SJCRH30 (cell line): ENCODE data around the gene LAMA3. TPM values are rescaled to one million over a fixed set of nuclear protein-coding genes. Genes with fewer than 3 reads are reported as not detected.
A peak's percentile ranks its signal among the peaks of the same experiment; 100 is the strongest.

ENCODE experiments used
- DNase-seq, 2 experiments: peaks; one replicate each; pipeline ENCODE4 v3.0.0-alpha.2; 2015 to 2020
- H3K27ac ChIP-seq: fragments of 250-450 bp; sonication (Bioruptor Pico); 2 replicates; pipeline ENCODE4 v1.5.1; 2020; ENCODE audit warnings: mild to moderate bottlenecking, moderate library complexity
- H3K27me3 ChIP-seq: fragments of 250-450 bp; sonication (Bioruptor Pico); 2 replicates; pipeline ENCODE4 v1.5.1; 2020; ENCODE audit warnings: mild to moderate bottlenecking, moderate library complexity
- H3K36me3 ChIP-seq: fragments of 250-450 bp; sonication (Bioruptor Pico); 2 replicates; pipeline ENCODE4 v1.5.1; 2020; ENCODE audit warnings: mild to moderate bottlenecking, moderate library complexity
- H3K4me1 ChIP-seq: fragments of 250-450 bp; sonication (Bioruptor Pico); 2 replicates; pipeline ENCODE4 v1.5.1; 2020; ENCODE audit warnings: mild to moderate bottlenecking, moderate library complexity
- H3K4me3 ChIP-seq: fragments of 250-450 bp; sonication (Bioruptor Pico); 2 replicates; pipeline ENCODE4 v1.5.1; 2020; ENCODE audit warnings: mild to moderate bottlenecking, moderate library complexity
- H3K9me3 ChIP-seq: fragments of 250-450 bp; sonication (Bioruptor Pico); replicated peaks from 2 replicates; pipeline ENCODE4 v1.5.1; 2020; ENCODE audit warnings: mild to moderate bottlenecking, moderate library complexity
- total RNA-seq: library from RNA; depleted of rRNA; stranded (reverse); fragments of >200 nt; shearing (Covaris generic); gene quantifications from 2 replicates; pipeline ENCODE4 v1.2.3, GENCODE V29; 2014

LAMA3 gene
- total RNA-seq, 1 experiment from 2014 or later = 0.04 TPM

DNA sequence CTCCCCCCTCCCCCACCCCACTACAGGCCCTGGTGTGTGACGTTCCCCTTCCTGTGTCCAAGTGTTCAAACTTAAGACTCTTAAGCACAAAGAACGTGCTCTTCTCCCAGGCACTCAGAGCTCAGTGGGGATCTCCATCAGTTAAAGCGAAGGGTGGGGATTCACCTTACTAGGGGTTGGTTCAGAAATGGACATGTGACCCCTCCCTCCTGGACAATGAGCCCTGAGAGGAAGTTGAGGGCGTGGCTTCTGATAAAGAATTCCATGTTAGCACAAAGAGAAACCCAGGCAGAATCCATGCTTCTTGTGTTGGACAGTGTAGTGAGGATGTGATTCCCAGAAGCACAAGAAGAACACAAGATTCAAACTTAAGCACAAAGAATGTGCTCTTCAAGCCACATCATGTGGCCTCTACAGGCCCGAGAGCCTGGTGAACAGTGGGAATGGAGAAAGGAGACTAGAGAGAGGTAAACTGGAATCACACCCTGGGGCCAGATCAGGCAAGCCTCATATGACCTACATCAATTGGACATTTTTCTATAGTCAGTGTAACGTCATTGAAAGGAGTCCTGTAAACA, 247.2 kb downstream of the LAMA3 start:
- H3K36me3 ChIP-seq = no peaks in the 10 kb centered on the region
- no peaks in the 10 kb centered on the region for H3K4me1 ChIP-seq
- no peaks in the 10 kb centered on the region for H3K27me3 ChIP-seq
- no peak overlapping the region for H3K27ac ChIP-seq
- H3K4me3 ChIP-seq = no peak overlapping the region
- no peaks in the 10 kb centered on the region for H3K9me3 ChIP-seq
- peak in 1 of 2 experiments; percentile 5 for DNase-seq

DNA sequence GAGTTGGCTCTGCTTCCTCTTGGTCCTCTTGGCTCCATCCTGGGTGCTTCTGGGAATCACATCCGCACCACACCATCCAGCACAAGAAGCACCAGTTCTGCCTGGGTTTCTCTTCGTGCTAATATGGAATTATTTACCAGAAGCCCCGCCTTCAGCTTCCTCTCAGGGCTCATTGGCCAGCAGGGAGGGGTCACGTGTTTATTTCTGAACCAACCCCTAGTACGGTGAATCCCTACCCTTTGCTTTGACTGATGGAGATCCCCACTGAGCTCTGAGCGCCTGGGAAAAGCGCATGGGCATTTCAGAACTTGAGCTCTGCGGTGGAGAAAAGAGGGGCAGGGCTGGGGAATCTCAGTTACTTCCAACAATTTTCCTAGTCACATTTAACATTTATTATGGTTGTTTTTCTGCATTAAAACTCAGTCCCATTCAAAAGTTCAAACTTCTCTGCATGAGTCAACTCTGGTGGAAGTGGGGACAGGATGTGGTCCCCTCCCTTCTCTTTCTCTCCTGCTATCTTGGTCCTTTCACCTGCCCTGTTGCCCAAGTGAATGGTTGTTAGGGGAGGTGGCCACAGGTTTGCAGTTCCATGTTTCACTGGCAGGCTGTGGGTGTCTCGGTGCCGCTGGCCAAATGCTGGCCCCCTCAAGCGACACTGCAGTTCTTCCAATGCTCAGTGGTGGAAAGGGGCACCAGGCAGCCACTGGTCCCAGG, 248.9 kb downstream of the LAMA3 start:
- no peaks in the 10 kb centered on the region for H3K4me1 ChIP-seq
- H3K27ac ChIP-seq = no peak overlapping the region
- no peaks in the 10 kb centered on the region for H3K27me3 ChIP-seq
- no peak for DNase-seq
- H3K36me3 ChIP-seq = no peaks in the 10 kb centered on the region
- no peaks in the 10 kb centered on the region for H3K9me3 ChIP-seq
- no peak overlapping the region for H3K4me3 ChIP-seq

DNA sequence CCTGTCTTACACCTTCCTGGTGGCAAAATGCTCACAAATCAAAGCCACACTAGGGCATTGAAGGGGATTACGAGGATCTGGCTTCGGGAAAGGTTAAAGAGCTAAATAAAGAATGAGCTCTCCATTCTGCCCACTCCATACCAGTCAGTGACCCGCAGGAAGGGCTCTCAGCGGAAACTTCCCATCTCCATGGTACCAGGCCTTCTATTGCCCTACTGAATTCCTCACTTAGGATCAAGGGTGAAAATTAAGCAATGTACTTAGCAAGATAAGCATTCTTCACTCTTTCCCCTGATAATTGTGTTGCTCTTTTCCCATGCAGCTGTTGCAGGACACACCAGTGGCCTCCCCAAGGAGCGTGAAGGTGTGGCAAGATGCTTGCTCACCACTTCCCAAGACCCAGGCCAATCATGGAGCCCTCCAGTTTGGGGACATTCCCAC, 249.7 kb downstream of the LAMA3 start:
- H3K36me3 ChIP-seq = no peaks in the 10 kb centered on the region
- no peaks in the 10 kb centered on the region for H3K9me3 ChIP-seq
- no peak for DNase-seq
- no peaks in the 10 kb centered on the region for H3K27me3 ChIP-seq
- no peak overlapping the region for H3K4me3 ChIP-seq
- H3K27ac ChIP-seq = no peak overlapping the region
- H3K4me1 ChIP-seq = no peaks in the 10 kb centered on the region

DNA sequence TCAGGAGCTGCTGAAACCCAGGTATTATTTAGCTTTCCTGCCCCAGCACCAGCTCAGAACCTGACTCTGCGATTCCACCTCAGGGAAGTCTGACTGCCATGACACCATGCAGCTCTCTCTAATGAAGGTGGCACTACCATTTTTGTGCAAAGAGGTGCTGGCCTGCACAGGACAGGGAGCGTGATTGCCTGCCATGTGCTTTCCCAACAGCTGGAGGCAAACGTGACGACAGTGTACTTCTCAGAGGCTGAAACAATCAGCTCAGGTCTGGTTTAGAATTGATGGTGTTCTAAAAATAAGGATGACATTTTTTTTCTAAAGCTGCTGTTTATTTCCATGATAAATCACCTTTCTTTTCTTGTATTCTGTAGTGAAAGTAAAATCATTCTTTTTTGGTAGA, 250.1 kb downstream of the LAMA3 start:
- no peaks in the 10 kb centered on the region for H3K27me3 ChIP-seq
- no peaks in the 10 kb centered on the region for H3K36me3 ChIP-seq
- no peaks in the 10 kb centered on the region for H3K9me3 ChIP-seq
- no peaks in the 10 kb centered on the region for H3K4me1 ChIP-seq
- no peak for DNase-seq
- H3K4me3 ChIP-seq = no peak overlapping the region
- H3K27ac ChIP-seq = no peak overlapping the region

DNA sequence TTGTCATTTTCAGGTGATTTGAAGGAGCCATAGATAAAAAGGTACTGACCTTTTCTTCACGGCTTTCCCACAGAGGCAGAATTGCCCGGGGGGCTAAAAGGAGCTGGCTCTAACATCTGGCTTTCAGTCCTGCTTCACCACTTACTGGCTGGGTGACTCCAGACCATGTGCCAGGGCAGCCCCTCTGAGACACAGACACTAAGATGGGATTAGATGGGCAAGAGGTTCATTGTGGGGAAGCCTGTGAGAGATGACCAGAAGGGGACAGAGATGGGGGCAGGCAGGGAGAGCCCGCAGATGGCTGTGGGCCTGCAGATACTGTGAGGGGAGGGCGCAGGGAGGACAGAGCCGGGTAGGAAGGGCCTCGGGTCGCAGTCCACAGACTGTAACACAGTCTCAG, 250.6 kb downstream of the LAMA3 start:
- no peak for DNase-seq
- no peaks in the 10 kb centered on the region for H3K9me3 ChIP-seq
- no peak overlapping the region for H3K27ac ChIP-seq
- no peaks in the 10 kb centered on the region for H3K4me1 ChIP-seq
- no peak overlapping the region for H3K4me3 ChIP-seq
- H3K27me3 ChIP-seq = no peaks in the 10 kb centered on the region
- no peaks in the 10 kb centered on the region for H3K36me3 ChIP-seq

DNA sequence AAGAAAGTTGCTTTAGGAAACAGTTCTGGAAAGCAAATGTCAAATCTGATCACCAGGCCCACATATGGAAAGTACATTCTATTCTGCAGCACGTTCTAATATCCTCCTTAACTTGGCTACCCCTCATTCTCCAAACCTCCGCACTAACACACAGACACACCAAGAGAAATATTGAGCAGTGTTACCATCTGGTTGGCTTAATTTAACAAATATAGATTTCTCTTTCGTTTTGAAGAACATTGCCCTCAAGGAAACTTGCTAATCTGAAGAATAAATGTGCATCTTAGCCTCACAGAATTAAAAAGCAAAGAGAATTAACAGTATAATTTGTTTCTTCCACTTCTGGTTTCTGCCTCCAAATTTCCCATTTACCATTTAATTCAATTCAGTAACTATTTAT, 252.5 kb downstream of the LAMA3 start:
- DNase-seq = no peak
- no peaks in the 10 kb centered on the region for H3K9me3 ChIP-seq
- no peak overlapping the region for H3K27ac ChIP-seq
- H3K36me3 ChIP-seq = no peaks in the 10 kb centered on the region
- no peaks in the 10 kb centered on the region for H3K27me3 ChIP-seq
- H3K4me3 ChIP-seq = no peak overlapping the region
- no peaks in the 10 kb centered on the region for H3K4me1 ChIP-seq

DNA sequence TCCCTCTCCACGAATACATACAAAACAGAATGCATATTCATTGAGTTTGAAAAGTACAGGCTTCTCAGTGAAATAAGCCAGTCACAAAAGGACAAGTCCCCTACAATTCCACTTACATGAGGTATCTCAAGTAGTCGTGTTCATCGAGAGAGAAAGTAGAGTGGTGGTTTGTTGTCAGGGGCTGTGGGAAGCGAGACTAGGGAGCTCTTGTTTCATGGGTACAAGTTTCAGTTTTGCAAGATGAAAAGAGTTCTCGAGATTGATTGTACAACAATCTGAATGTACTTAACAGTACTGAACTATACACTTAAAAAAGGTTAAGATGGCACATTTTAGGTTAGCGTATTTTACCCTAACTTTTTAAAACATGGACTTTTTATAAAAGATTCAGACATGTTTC, 253.9 kb downstream of the LAMA3 start:
- no peaks in the 10 kb centered on the region for H3K9me3 ChIP-seq
- no peaks in the 10 kb centered on the region for H3K27me3 ChIP-seq
- no peaks in the 10 kb centered on the region for H3K36me3 ChIP-seq
- no peaks in the 10 kb centered on the region for H3K4me1 ChIP-seq
- no peak for DNase-seq
- no peak overlapping the region for H3K4me3 ChIP-seq
- no peak overlapping the region for H3K27ac ChIP-seq

DNA sequence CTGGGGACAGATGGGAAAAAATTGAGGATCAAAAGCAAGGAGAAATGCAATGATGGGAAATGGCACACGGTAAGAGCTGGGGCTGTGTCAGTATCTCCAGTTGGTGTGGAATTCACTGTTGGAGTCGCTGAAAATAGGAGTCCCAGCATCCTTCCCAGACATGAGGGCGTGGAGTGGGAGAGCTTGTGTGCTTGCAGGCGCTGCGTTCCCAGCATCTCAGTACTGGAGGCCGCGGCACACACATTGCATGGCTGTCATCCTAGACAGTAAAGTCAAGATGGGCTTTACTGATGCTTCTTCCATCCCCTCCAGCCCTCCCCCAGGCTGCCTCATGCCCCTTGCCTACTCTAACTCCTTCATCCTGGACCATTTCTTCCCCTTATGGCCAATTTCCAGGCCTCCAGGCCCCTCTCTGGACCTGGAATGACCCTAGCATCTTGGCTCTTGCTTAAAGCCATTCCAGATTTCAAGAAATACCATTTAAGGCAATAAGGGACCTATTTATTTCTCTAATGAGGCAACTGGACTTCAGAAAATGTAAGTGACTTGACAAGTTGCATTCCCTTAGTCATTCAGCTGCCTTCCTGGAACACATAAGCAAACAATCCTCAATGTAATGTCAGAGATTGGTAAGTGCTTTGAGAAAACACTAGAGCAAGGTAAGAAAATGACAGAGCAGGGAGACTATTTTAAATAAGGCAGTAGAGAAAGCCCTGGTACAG, 254.8 kb downstream of the LAMA3 start:
- Histone ChIP-seq H3K4me1 (no peaks in the 10 kb centered on the region), H3K27me3 (no peaks in the 10 kb centered on the region), H3K9me3 (no peaks in the 10 kb centered on the region), H3K4me3 (no peak overlapping the region), H3K27ac (no peak overlapping the region), H3K36me3 (no peaks in the 10 kb centered on the region)
- DNase-seq = no peak

DNA sequence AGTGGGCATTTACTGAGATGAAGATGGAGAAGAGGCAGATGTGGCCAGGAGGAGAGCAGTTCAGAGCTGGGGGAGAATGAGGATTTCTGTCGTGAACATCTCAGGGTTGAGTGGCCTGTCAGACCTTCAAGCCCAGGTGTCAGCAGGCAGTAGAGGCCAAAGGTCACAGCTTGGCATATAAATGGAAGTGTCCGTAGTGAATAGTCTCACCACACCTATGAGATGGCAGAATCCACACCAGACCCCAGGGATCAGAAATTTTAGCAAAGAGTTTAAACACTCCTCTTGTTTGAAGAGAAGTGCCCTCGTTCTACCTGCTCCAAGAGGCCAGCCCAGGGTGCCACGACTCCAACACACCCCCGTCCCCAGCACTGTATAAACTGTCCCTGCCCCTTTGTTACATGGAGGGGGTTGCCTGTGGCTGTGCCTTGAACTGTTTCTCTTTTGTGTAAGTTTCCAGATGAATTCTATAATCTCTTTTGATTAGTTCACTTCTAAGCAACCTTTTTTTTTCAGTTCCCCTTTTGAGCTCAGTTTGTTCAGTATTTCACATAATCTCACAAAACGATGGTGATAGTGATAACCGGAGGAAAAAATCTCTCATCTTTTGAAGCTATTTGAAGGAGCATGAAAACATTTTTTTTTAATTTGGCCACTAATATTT, 256.3 kb downstream of the LAMA3 start:
- no peaks in the 10 kb centered on the region for H3K36me3 ChIP-seq
- no peak overlapping the region for H3K4me3 ChIP-seq
- no peak overlapping the region for H3K27ac ChIP-seq
- no peaks in the 10 kb centered on the region for H3K4me1 ChIP-seq
- no peaks in the 10 kb centered on the region for H3K27me3 ChIP-seq
- no peak for DNase-seq
- H3K9me3 ChIP-seq = no peaks in the 10 kb centered on the region

DNA sequence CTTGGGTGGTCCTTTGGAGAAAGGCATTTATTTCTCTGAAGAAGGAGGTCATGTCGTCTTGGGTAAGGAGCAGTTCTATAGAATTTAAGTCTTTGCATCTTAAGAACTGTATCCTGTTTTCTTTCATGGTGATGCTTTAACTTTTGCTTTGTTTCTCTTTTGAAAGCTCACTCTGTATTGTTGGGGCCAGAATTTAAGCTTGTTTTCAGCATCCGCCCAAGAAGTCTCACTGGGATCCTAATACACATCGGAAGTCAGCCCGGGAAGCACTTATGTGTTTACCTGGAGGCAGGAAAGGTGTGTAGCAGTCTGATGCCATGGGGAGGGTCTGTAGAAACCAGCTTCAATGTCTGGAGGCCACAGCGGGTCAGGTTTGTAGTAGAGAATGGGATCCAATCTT, 260.6 kb downstream of the LAMA3 start:
- H3K27ac ChIP-seq = no peak overlapping the region
- no peaks in the 10 kb centered on the region for H3K36me3 ChIP-seq
- no peaks in the 10 kb centered on the region for H3K9me3 ChIP-seq
- no peak overlapping the region for H3K4me3 ChIP-seq
- no peak for DNase-seq
- H3K4me1 ChIP-seq = no peaks in the 10 kb centered on the region
- no peaks in the 10 kb centered on the region for H3K27me3 ChIP-seq

DNA sequence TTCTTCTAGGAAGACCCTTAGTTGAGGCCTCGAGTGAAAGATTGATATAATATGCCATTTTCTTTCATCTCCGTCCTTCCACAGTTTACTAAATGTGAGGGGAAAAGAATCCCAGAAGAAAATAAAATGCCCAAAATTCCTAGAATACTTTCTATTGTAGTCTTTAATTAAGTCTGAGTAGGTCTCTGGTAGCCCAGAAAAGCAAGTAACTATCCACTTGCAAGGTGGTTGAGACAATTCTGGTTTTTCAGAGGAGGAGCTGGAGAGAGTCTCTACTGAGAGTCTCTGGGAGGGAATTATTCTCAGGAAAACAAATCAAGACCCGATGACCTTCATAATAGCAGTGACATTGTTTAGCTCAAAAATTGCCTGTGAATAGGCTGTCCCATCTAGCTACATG, 261.4 kb downstream of the LAMA3 start:
- no peak for DNase-seq
- no peak overlapping the region for H3K4me3 ChIP-seq
- H3K4me1 ChIP-seq = no peaks in the 10 kb centered on the region
- H3K36me3 ChIP-seq = no peaks in the 10 kb centered on the region
- no peaks in the 10 kb centered on the region for H3K27me3 ChIP-seq
- no peaks in the 10 kb centered on the region for H3K9me3 ChIP-seq
- no peak overlapping the region for H3K27ac ChIP-seq

DNA sequence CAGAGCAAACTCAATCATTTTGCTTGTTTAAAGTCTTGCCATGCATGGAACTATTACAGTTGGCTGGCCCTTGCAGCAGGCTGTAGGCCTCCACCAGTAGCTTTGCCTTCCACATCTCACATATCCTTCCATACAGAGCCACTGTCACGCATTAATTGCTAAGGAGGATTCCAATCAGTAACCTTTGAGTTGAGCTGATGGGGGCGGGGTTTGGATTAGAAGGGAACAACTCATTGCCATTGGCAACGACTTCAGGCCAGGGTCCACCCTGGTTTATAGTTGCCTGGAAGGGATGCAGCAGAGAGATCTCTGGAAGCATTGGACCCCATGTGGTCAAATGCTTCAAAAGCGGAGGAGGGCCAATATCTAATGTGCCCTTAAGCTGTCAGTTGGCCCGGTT, 262.0 kb downstream of the LAMA3 start:
- Histone ChIP-seq H3K4me1 (no peaks in the 10 kb centered on the region), H3K27me3 (no peaks in the 10 kb centered on the region), H3K4me3 (no peak overlapping the region), H3K9me3 (no peaks in the 10 kb centered on the region), H3K36me3 (no peaks in the 10 kb centered on the region), H3K27ac (no peak overlapping the region)
- no peak for DNase-seq

DNA sequence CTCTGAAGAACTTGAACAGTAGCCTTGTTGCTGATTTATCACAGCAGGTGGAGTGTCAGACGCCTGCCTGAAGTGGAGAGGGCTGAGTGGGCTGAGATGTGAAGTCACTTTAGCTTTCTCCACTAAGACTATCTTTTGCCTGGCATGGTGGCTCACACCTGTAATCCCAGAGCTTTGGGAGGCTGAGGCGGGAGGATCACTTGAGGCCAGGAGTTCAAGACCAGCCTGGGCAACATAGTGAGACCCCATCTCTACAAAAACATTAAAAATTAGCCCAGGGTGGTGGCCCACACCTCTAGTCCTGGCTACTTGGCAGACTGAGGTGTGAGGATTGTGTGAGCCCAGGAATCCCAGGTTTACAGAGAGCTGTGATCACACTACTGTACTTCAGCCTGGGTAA, 264.7 kb downstream of the LAMA3 start:
- Histone ChIP-seq H3K4me3 (no peak overlapping the region), H3K4me1 (no peaks in the 10 kb centered on the region), H3K27ac (no peak overlapping the region), H3K27me3 (no peaks in the 10 kb centered on the region), H3K36me3 (no peaks in the 10 kb centered on the region), H3K9me3 (no peaks in the 10 kb centered on the region)
- no peak for DNase-seq

DNA sequence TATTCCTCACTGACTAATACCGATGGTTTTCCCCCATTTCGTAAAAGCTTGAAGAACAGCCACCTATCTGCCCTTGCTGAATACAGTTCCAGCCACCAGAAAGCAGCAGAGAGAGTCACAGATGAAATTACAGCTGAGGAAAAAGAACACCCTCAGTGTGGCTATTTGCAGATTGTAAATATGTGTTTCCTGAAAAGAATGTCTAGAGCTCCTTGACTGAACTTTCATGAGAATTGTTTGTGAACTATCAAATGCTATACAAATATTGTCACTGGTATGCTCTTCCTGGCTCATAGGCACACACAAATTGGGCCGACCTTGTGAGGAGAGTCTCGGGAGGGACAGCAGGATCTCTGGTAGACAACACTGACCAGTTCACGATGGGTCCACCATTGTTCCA, 267.2 kb downstream of the LAMA3 start:
- no peak for DNase-seq
- Histone ChIP-seq H3K36me3 (no peaks in the 10 kb centered on the region), H3K27ac (no peak overlapping the region), H3K4me3 (no peak overlapping the region), H3K27me3 (no peaks in the 10 kb centered on the region), H3K9me3 (no peaks in the 10 kb centered on the region), H3K4me1 (no peaks in the 10 kb centered on the region)

DNA sequence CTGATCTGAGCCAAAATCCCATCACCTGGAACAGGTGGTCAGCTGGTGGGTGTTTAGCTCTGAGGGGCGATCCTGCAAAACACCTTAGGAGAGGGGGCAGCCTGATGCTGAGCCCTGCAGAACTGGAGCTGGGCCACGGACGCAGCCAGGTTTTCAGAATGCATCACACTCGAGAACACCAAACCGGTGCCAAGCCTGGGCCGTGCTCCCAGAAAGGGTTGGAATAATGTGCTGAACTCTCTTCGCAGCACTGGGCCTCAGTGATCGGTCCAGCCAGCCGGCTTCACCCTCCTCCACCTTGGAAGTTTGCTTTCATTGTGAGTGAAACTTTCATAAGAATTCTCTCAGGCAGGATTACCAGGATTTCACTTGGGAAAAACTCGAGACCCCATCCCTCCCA, 268.8 kb downstream of the LAMA3 start:
- no peaks in the 10 kb centered on the region for H3K4me1 ChIP-seq
- DNase-seq = no peak
- H3K27ac ChIP-seq = no peak overlapping the region
- no peak overlapping the region for H3K4me3 ChIP-seq
- H3K36me3 ChIP-seq = no peaks in the 10 kb centered on the region
- no peaks in the 10 kb centered on the region for H3K27me3 ChIP-seq
- H3K9me3 ChIP-seq = no peaks in the 10 kb centered on the region
